ENCODE measurements around the gene ENTPD8. TPM values are rescaled to one million over a fixed set of nuclear protein-coding genes. Genes with fewer than 3 reads are reported as not detected.

The ENTPD8 gene
- total and polyA plus RNA-seq, 2 of the 13 experiments (the other 11 are each of a cell fraction or from before 2014, with no cell fraction given) = 0.26 to 0.44 TPM

GRCh38 chr9:137422604-137423513 is 18.3 kb downstream of the ENTPD8 start, which contains the start of the genes EXD3 and NOXA1 (continued):
- TF ChIP-seq MED13 (CRISPR knock-in tag; IDR thresholded peaks at IDR 0.05) (no peak; the same call in 1 of the 2 replicates), FOSL2 (CRISPR knock-in tag; IDR thresholded peaks at IDR 0.05) (peak; percentile 48; the same call in 1 of the 2 replicates), NR2F6 (IDR thresholded peaks at IDR 0.05) (no peak), NR2F6 (CRISPR knock-in tag; IDR thresholded peaks at IDR 0.05) (peak; percentile 65; the same call in 1 of the 2 replicates), ZBTB2 (CRISPR knock-in tag; IDR thresholded peaks at IDR 0.05; ENCODE audit: low read depth) (peak; percentile 98), MZF1 (CRISPR knock-in tag; IDR thresholded peaks at IDR 0.05; ENCODE audit: borderline replicate concordance) (no peak), ZNF720 (CRISPR knock-in tag; IDR thresholded peaks at IDR 0.05) (no peak), SP1 (IDR thresholded peaks at IDR 0.05) (no peak), SP1 (CRISPR knock-in tag; IDR thresholded peaks at IDR 0.05) (peak; percentile 81), NCOA2 (CRISPR knock-in tag; IDR thresholded peaks at IDR 0.05) (0 out of 2 replicates have a peak, but pooled peaks have one; percentile 21), CREM (IDR thresholded peaks at IDR 0.05) (no peak), CREM (CRISPR knock-in tag; IDR thresholded peaks at IDR 0.05) (0 out of 2 replicates have a peak, but pooled peaks have one; percentile 16), SPEN (CRISPR knock-in tag; IDR thresholded peaks at IDR 0.05; ENCODE audit: low read depth) (peak; percentile 83), MLX (CRISPR knock-in tag; IDR thresholded peaks at IDR 0.05) (no peak), BHLHE40 (IDR thresholded peaks at IDR 0.05; ENCODE audit: low read length) (peak; percentile 57), CCDC6 (CRISPR knock-in tag; IDR thresholded peaks at IDR 0.05) (no peak), NCOR1 (IDR thresholded peaks at IDR 0.05; ENCODE audit: borderline replicate concordance, low read length) (no peak), KLF16 (CRISPR knock-in tag; IDR thresholded peaks at IDR 0.05) (peak in 1 of 2 experiments; percentile 91; a peak in 2 of 4 replicates), ZFP41 (CRISPR knock-in tag; IDR thresholded peaks at IDR 0.05; ENCODE audit: borderline replicate concordance) (no peak), GZF1 (CRISPR knock-in tag; IDR thresholded peaks at IDR 0.05) (no peak), ARNT2 (CRISPR knock-in tag; IDR thresholded peaks at IDR 0.05; ENCODE audit: low read depth) (peak; percentile 65; the same call in 1 of the 2 replicates), ELF3 (CRISPR knock-in tag; IDR thresholded peaks at IDR 0.05) (peak; percentile 74), ZNF780A (CRISPR knock-in tag; IDR thresholded peaks at IDR 0.05) (no peak), NFATC3 (CRISPR knock-in tag; IDR thresholded peaks at IDR 0.05) (0 out of 2 replicates have a peak, but pooled peaks have one; percentile 33), ZNF101 (CRISPR knock-in tag; IDR thresholded peaks at IDR 0.05; ENCODE audit: borderline replicate concordance, low read depth) (no peak), ZBTB7A (CRISPR knock-in tag; IDR thresholded peaks at IDR 0.05) (0 out of 2 replicates have a peak, but pooled peaks have one; percentile 26), THRA (CRISPR knock-in tag; IDR thresholded peaks at IDR 0.05; ENCODE audit: borderline replicate concordance) (0 out of 2 replicates have a peak, but pooled peaks have one; percentile 43), ZNF275 (CRISPR knock-in tag; IDR thresholded peaks at IDR 0.05; ENCODE audit: borderline replicate concordance) (no peak)
